ENCODE data around the gene BEGAIN.

GRCh38 chr14:100548295-100548655, 38.9 kb downstream of the BEGAIN start:
- TF ChIP-seq, protein P1, sequence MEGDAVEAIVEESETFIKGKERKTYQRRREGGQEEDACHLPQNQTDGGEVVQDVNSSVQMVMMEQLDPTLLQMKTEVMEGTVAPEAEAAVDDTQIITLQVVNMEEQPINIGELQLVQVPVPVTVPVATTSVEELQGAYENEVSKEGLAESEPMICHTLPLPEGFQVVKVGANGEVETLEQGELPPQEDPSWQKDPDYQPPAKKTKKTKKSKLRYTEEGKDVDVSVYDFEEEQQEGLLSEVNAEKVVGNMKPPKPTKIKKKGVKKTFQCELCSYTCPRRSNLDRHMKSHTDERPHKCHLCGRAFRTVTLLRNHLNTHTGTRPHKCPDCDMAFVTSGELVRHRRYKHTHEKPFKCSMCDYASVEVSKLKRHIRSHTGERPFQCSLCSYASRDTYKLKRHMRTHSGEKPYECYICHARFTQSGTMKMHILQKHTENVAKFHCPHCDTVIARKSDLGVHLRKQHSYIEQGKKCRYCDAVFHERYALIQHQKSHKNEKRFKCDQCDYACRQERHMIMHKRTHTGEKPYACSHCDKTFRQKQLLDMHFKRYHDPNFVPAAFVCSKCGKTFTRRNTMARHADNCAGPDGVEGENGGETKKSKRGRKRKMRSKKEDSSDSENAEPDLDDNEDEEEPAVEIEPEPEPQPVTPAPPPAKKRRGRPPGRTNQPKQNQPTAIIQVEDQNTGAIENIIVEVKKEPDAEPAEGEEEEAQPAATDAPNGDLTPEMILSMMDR (IDR thresholded peaks at IDR 0.05), result no peak
- TF ChIP-seq POLR2A (IDR thresholded peaks at IDR 0.05), result no peak

Measured in esophagus squamous epithelium (tissue), 4 donors.